PC-9 (cell line): ENCODE results near the gene ACVR2B.

Experiments
- CTCF ChIP-seq: fragments of 200-600 bp; sonication (generic); conservative IDR thresholded peaks from 2 replicates; pipeline ENCODE4 v1.6.1; 2017; ENCODE audit warnings: mixed run types, antibody characterized with exemption, mild to moderate bottlenecking, moderate library complexity
- EZH2 ChIP-seq: fragments of 200-600 bp; sonication (generic); IDR thresholded peaks from 2 replicates; pipeline ENCODE4 v1.8.0; 2017; ENCODE audit warnings: antibody characterized with exemption, low read depth

GRCh38 chr3:38453075-38453912 is at the start of gene ACVR2B:
- TF ChIP-seq CTCF (no peak), EZH2 (no peak)
